ENCODE results near the gene ARMC5. TPM values are rescaled to one million over a fixed set of nuclear protein-coding genes. Genes with fewer than 3 reads are reported as not detected.

The ARMC5 gene, protein sequence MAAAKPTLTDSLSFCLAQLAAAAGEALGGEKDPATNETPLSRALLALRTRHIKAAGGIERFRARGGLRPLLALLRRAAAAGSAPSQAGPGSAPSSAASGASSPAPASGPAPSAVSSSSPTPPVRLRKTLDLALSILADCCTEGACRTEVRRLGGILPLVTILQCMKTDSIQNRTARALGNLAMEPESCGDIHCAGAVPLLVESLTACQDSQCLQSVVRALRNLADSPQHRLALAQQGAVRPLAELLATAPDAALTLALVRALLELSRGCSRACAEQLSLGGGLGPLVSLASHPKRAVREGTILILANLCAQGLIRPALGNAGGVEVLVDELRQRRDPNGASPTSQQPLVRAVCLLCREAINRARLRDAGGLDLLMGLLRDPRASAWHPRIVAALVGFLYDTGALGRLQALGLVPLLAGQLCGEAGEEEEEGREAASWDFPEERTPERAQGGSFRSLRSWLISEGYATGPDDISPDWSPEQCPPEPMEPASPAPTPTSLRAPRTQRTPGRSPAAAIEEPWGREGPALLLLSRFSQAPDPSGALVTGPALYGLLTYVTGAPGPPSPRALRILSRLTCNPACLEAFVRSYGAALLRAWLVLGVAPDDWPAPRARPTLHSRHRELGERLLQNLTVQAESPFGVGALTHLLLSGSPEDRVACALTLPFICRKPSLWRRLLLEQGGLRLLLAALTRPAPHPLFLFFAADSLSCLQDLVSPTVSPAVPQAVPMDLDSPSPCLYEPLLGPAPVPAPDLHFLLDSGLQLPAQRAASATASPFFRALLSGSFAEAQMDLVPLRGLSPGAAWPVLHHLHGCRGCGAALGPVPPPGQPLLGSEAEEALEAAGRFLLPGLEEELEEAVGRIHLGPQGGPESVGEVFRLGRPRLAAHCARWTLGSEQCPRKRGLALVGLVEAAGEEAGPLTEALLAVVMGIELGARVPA
- 1 to 10 TPM; 8.3 to 9.9 (median 8.5) TPM for total RNA-seq
- long read RNA-seq, donor 1, full-length matches to known transcripts, result 20 of 30 reads
- long read RNA-seq, donor 1, partial matches to known transcripts, result 5 of 30 reads
- long read RNA-seq, donor 1, other reads (novel, unspliced or antisense), result 5 of 30 reads
- long read RNA-seq, donor 2, partial matches to known transcripts, result 1 of 2 reads
- long read RNA-seq, donor 2, other reads (novel, unspliced or antisense), result 1 of 2 reads

DNA sequence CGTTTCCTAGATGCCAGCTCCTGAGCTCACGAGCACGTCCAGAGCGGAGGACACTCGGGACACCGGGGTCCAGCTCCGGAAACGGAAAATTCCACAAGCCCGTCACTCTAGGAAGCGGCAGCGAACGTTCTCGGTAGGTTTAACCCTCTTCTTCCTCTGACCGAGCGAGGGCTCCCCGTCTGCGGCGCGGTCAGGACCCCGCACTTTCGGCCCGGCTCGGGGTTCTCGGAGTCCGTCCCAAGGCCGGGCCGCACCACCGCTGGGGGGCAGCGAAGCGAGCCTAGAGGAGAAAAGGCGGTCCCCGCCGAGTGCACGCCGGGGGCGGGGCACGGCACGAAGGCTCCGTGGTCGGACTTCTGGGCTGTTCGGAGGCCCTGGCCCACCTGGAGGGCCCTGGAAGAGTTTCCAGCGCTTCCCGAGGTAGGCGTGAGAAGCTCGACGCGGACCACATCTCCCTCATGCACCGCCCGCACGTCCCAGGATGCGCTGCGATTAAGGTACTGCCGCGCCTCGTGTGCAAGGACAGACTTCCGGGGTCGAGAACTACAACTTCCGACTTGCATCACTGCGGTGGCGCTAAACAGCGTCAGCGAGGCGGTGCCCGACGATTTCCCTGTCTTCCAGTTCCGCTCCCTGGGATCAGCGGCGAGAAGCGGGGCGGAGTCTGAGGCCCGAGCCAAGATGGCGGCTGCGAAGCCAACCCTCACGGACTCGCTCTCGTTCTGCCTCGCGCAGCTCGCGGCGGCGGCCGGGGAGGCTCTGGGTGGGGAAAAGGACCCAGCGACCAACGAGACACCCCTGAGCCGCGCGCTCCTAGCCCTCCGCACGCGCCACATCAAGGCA, at the start of gene ARMC5:
Gene ARMC5, plus strand, starts transcription at position 658 of the 843 bp plus-strand sequence. Its CDS starts 24 bp downstream, at position 682.
- intact Hi-C loops (cut with DNase I, micrococcal nuclease), result loop anchor here in 1 of 2 donors (5.0 kb wide), 1 partner anchor 413 kb away; the partner anchor contains the start of gene ZNF267
- peaks cover 34% of the 10 kb centered on the region for H3K4me1 ChIP-seq (ENCODE audit: low read depth)
- TF ChIP-seq, protein P1, sequence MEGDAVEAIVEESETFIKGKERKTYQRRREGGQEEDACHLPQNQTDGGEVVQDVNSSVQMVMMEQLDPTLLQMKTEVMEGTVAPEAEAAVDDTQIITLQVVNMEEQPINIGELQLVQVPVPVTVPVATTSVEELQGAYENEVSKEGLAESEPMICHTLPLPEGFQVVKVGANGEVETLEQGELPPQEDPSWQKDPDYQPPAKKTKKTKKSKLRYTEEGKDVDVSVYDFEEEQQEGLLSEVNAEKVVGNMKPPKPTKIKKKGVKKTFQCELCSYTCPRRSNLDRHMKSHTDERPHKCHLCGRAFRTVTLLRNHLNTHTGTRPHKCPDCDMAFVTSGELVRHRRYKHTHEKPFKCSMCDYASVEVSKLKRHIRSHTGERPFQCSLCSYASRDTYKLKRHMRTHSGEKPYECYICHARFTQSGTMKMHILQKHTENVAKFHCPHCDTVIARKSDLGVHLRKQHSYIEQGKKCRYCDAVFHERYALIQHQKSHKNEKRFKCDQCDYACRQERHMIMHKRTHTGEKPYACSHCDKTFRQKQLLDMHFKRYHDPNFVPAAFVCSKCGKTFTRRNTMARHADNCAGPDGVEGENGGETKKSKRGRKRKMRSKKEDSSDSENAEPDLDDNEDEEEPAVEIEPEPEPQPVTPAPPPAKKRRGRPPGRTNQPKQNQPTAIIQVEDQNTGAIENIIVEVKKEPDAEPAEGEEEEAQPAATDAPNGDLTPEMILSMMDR (IDR thresholded peaks at IDR 0.05), result peak; percentile 27
- H3K36me3 ChIP-seq (ENCODE audit: low read depth), result no peaks in the 10 kb centered on the region
- peak; percentile 85 for ATAC-seq
- DNase-seq, result peak; percentile 97 to 99 (median 97)
- H3K9me3 ChIP-seq, result no peaks in the 10 kb centered on the region
- H3K4me3 ChIP-seq, result peak within 1 kb of the TSS; percentile 66

GRCh38 chr16:31410082-31410481, 49.2 kb upstream of the ARMC5 start:
- no peak overlapping the region for H3K4me3 ChIP-seq
- intact Hi-C loops (cut with DNase I, micrococcal nuclease), result no loop called here
- TF ChIP-seq, protein P1 (IDR thresholded peaks at IDR 0.05), result no peak
- peak in 1 of 3 donors; percentile 22 for DNase-seq
- H3K36me3 ChIP-seq (ENCODE audit: low read depth), result no peaks in the 10 kb centered on the region
- no peaks in the 10 kb centered on the region for H3K9me3 ChIP-seq
- ATAC-seq, result no peak
- H3K4me1 ChIP-seq (ENCODE audit: low read depth), result no peaks in the 10 kb centered on the region

DNA sequence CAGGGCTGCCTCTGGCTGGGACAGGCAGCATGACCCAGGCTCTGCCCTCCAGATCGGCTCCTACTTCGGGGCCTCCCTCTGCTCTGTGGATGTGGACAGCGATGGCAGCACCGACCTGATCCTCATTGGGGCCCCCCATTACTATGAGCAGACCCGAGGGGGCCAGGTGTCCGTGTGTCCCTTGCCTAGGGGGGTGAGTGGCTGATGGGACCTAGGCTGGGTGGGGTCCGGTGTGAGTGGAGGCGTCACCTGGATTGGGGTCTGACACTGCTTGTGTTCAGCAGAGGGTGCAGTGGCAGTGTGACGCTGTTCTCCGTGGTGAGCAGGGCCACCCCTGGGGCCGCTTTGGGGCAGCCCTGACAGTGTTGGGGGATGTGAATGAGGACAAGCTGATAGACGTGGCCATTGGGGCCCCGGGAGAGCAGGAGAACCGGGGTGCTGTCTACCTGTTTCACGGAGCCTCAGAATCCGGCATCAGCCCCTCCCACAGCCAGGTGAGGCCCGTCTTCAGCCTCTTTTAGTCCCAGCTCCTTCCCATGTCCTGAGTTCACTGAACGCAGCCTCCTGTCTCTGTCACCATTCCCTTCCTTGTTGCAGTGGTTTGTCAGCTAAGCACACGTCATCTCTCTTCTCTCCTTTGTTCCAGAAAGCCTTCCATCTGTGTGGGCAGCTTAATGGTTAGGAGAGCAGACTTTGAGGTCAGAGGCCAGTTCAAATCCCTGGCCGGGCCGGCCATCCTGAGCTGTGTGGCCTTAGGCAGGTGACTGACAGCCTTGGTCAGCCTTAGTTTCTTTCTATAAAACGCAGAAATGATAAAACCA, 48.1 kb upstream of the ARMC5 start:
- peak in 1 of 3 donors; percentile 28 for DNase-seq
- ATAC-seq, result no peak
- Histone ChIP-seq H3K36me3 (ENCODE audit: low read depth) (no peaks in the 10 kb centered on the region), H3K4me1 (ENCODE audit: low read depth) (no peaks in the 10 kb centered on the region), H3K4me3 (no peak overlapping the region), H3K9me3 (no peaks in the 10 kb centered on the region)
- intact Hi-C loops (cut with DNase I, micrococcal nuclease), result no loop called here
- TF ChIP-seq, protein P1 (IDR thresholded peaks at IDR 0.05), result no peak

GRCh38 chr16:31412750-31413149, 46.6 kb upstream of the ARMC5 start:
- TF ChIP-seq, protein P1 (IDR thresholded peaks at IDR 0.05), result no peak
- intact Hi-C loops (cut with DNase I, micrococcal nuclease), result no loop called here

More at GRCh38 chr16:31412750-31413149, 46.6 kb upstream of the ARMC5 start:
- no peak overlapping the region for H3K4me3 ChIP-seq
- ATAC-seq, result no peak
- no peak for DNase-seq
- H3K4me1 ChIP-seq (ENCODE audit: low read depth), result no peaks in the 10 kb centered on the region
- H3K36me3 ChIP-seq (ENCODE audit: low read depth), result no peaks in the 10 kb centered on the region
- H3K9me3 ChIP-seq, result no peaks in the 10 kb centered on the region
